Gastrocnemius medialis (tissue), 4 donors: ENCODE data around the gene GUCY2D.

Experiments used
- POLR2A ChIP-seq, 2 donors: fragments of 450-650 bp; IDR thresholded peaks; one replicate each; pipeline ENCODE4 v1.6.1; 2017; ENCODE audit warnings: antibody characterized with exemption in 2 of 2, mild to moderate bottlenecking in 2 of 2, moderate library complexity in 2 of 2
- TF ChIP-seq, protein P1 (sequence below), 5 experiments: fragments of 450-650 bp in 3 of 5; fragments of 200-600 bp in 2 of 5; sonication (generic) in 2 of 5; IDR thresholded peaks in 4 of 5; conservative IDR thresholded peaks in 1 of 5; 1 replicate in 4 of 5; 2 replicates in 1 of 5; pipeline ENCODE4 v1.5.1; 2016 to 2019; ENCODE audit warnings: antibody characterized with exemption in 5 of 5, mild to moderate bottlenecking in 3 of 5, moderate library complexity in 3 of 5

- TF ChIP-seq, protein P1, sequence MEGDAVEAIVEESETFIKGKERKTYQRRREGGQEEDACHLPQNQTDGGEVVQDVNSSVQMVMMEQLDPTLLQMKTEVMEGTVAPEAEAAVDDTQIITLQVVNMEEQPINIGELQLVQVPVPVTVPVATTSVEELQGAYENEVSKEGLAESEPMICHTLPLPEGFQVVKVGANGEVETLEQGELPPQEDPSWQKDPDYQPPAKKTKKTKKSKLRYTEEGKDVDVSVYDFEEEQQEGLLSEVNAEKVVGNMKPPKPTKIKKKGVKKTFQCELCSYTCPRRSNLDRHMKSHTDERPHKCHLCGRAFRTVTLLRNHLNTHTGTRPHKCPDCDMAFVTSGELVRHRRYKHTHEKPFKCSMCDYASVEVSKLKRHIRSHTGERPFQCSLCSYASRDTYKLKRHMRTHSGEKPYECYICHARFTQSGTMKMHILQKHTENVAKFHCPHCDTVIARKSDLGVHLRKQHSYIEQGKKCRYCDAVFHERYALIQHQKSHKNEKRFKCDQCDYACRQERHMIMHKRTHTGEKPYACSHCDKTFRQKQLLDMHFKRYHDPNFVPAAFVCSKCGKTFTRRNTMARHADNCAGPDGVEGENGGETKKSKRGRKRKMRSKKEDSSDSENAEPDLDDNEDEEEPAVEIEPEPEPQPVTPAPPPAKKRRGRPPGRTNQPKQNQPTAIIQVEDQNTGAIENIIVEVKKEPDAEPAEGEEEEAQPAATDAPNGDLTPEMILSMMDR (IDR thresholded peaks at IDR 0.05 in 4 of 5, conservative IDR thresholded peaks at IDR 0.05 in 1 of 5), result no peak
- no peak for TF ChIP-seq POLR2A (IDR thresholded peaks at IDR 0.05)
These were observed 9.7 kb downstream of the GUCY2D start for GRCh38 chr17:8012045-8012580.
